GM12864 (cell line): ENCODE results near the gene PANX3.

Experiments
- DNase-seq: peaks from one replicate; pipeline ENCODE4 v3.0.0-alpha.2; 2011; ENCODE audit warnings: low read depth
- H3K4me3 ChIP-seq: 2 replicates; pipeline ENCODE4 v1.5.1; 2011; ENCODE audit warnings: mild to moderate bottlenecking, low read depth, low read length, control low read depth
- TF ChIP-seq, protein P1 (sequence below): IDR thresholded peaks from 2 replicates; pipeline ENCODE4 v1.5.1; 2011; ENCODE audit warnings: low read depth, mild to moderate bottlenecking, moderate library complexity, low read length, control low read depth, inconsistent platforms; ENCODE audit errors: missing control alignments

The PANX3 gene

DNA sequence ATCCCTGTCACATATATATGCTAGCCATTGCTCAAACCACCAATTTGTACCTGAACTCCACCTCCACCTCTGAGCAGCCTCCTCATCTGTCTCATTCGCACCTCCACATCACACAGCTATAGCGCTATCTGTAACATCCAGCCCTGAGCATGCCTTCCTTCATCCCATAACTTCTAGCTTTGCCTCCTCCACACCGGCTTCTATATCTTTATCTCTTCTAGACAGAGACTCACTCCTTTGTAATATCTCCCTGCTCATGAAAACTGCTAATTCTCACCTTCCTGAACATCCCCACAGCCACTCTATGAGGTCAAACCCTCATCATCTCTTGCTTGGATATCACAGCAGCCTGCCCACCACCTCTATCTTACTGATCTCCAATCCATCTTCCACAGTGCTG lies 56.4 kb downstream of the PANX3 start:
- no peak overlapping the region for H3K4me3 ChIP-seq
- no peak for DNase-seq
- TF ChIP-seq, protein P1, sequence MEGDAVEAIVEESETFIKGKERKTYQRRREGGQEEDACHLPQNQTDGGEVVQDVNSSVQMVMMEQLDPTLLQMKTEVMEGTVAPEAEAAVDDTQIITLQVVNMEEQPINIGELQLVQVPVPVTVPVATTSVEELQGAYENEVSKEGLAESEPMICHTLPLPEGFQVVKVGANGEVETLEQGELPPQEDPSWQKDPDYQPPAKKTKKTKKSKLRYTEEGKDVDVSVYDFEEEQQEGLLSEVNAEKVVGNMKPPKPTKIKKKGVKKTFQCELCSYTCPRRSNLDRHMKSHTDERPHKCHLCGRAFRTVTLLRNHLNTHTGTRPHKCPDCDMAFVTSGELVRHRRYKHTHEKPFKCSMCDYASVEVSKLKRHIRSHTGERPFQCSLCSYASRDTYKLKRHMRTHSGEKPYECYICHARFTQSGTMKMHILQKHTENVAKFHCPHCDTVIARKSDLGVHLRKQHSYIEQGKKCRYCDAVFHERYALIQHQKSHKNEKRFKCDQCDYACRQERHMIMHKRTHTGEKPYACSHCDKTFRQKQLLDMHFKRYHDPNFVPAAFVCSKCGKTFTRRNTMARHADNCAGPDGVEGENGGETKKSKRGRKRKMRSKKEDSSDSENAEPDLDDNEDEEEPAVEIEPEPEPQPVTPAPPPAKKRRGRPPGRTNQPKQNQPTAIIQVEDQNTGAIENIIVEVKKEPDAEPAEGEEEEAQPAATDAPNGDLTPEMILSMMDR: no peak

DNA sequence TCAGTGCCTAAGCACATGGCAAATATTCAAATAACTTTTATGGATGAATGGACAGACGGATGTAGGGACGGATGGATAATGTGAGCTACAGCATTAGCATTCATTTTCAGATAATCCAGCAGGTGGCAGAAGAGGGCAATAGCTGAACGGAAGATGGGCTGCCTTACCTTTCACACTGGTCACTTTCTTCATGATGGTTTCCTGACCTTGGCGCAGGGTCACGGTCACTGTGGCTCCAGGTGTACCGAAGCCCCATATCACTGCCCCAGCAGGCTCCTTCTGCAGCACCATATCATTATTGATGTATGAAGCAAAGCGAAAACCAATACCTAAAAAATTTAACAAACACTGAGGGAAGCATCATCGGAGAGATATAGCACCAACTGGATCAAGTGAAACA lies 58.0 kb downstream of the PANX3 start:
- DNase-seq: peak; percentile 21
- no peak overlapping the region for H3K4me3 ChIP-seq
- TF ChIP-seq, protein P1: peak; percentile 85
